ENCODE results near the gene KRT78. TPM values are rescaled to one million over a fixed set of nuclear protein-coding genes. Genes with fewer than 3 reads are reported as not detected.

The KRT78 gene
- total and polyA plus RNA-seq, 8 donors, result 0.73 to 98.0 (median 0.76) TPM; not detected in 5

DNA sequence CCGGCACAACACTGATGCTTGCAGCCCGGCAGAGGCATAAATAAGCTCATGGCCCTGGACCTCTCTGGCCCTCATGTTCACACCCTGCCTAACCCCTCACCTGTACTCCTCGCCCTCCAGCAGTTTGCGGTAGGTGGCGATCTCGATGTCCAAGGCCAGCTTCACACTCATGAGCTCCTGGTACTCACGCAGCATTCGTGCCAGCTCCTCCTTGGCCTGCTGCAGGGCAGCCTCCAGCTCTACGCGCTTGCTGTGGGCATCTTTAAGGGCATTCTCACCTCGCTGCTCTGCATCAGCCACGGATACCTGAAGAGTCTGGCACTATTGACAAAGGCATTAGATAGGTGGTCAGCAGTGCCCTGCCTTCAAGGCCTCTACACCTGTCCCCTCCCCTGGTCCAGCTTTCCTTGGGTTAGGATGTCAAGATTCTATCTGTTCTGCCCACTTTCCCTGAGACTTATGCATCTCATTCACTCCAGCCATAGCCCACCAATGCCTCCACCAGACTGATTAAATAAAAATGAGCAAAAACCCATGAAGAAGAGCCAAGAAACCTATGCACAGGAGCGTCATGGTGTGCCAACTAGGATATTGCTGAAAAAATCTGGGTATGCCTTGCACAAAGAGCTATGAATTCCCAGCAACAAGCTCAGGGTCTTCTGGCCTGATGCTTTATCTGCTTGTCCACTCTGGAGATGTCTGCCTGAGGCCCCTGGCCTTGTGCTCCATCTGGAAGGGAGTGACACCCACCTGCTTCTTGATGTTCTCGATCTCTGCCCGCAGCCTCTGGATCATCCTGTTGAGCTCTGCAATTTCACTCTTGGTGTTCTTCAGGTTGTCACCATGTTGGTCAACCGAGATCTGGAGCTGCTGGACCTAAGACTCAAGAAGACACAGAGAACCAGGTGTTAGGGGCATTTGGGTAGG, 41.0 kb downstream of the KRT78 start:
- H3K36me3 ChIP-seq, result no peaks in the 10 kb centered on the region
- no peak overlapping the region for H3K4me3 ChIP-seq
- H3K27me3 ChIP-seq, result peaks cover 0 to 10% (median 0%) of the 10 kb centered on the region in 3 donors
- no peak overlapping the region for H3K27ac ChIP-seq
- TF ChIP-seq EP300 (IDR thresholded peaks at IDR 0.05) (no peak), POLR2AphosphoS5 (IDR thresholded peaks at IDR 0.05) (no peak), POLR2A (IDR thresholded peaks at IDR 0.05) (no peak)
- TF ChIP-seq, protein P1, sequence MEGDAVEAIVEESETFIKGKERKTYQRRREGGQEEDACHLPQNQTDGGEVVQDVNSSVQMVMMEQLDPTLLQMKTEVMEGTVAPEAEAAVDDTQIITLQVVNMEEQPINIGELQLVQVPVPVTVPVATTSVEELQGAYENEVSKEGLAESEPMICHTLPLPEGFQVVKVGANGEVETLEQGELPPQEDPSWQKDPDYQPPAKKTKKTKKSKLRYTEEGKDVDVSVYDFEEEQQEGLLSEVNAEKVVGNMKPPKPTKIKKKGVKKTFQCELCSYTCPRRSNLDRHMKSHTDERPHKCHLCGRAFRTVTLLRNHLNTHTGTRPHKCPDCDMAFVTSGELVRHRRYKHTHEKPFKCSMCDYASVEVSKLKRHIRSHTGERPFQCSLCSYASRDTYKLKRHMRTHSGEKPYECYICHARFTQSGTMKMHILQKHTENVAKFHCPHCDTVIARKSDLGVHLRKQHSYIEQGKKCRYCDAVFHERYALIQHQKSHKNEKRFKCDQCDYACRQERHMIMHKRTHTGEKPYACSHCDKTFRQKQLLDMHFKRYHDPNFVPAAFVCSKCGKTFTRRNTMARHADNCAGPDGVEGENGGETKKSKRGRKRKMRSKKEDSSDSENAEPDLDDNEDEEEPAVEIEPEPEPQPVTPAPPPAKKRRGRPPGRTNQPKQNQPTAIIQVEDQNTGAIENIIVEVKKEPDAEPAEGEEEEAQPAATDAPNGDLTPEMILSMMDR (IDR thresholded peaks at IDR 0.05), result no peak
- intact Hi-C loops (cut with DNase I; ENCODE audit: low total_unique reads), result no loop called here
- no peaks in the 10 kb centered on the region for H3K9me3 ChIP-seq
- no peak for DNase-seq
- H3K4me1 ChIP-seq, result no peaks in the 10 kb centered on the region
- WGBS, 5 donors, result 84 to 92% (median 89%) methylated on average over 11 to 16 of the region's 16 CpGs

DNA sequence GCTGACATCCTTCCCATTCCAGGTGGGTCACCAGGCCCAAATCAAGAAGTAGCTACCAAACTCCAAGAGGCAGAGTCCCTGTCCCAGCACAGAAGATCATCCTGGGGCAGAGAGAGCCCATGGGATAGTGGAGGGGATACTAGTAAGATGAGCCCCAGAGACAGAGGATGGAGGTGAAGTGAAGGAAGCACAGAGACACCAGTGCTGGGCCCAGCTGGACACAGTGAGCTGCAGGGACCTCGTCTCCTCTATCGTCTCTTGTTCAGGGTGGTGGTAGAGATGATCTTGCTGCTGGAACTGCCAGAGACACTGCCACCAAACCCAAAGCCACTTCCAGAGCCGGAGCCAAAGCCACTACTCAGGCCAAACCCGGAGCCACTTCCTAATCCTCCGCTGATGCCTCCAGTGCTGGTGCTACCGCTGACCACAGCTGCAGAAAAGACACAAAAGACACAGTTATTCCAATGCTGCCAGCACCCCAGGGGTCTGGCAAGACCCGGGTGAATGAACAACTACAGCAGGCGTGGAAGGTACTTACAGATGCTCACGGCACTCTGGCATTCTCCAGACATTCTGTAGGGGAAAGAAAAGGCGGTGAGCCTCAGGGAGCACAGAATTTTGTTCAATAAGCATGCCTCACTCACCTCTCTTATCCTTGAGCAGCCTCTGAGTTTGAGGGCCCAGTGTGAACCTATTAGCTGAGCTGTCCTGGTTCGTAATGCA, 41.8 kb downstream of the KRT78 start:
- no peak overlapping the region for H3K4me3 ChIP-seq
- intact Hi-C loops (cut with DNase I; ENCODE audit: low total_unique reads), result no loop called here
- H3K27ac ChIP-seq, result no peak overlapping the region
- H3K36me3 ChIP-seq, result no peaks in the 10 kb centered on the region
- H3K27me3 ChIP-seq, result peaks cover 0 to 10% (median 0%) of the 10 kb centered on the region in 3 donors
- no peaks in the 10 kb centered on the region for H3K9me3 ChIP-seq
- WGBS, 5 donors, result 83 to 92% (median 85%) methylated on average over 8 to 11 of the region's 11 CpGs
- DNase-seq, result no peak
- no peak for TF ChIP-seq POLR2A (IDR thresholded peaks at IDR 0.05)
- TF ChIP-seq EP300 (IDR thresholded peaks at IDR 0.05), result no peak
- TF ChIP-seq POLR2AphosphoS5 (IDR thresholded peaks at IDR 0.05), result no peak
- TF ChIP-seq, protein P1 (IDR thresholded peaks at IDR 0.05), result no peak
- H3K4me1 ChIP-seq, result no peaks in the 10 kb centered on the region

- Histone ChIP-seq H3K9me3 (no peaks in the 10 kb centered on the region), H3K27me3 (peaks cover 0 to 10% (median 0%) of the 10 kb centered on the region in 3 donors), H3K36me3 (no peaks in the 10 kb centered on the region), H3K4me3 (no peak overlapping the region), H3K4me1 (no peaks in the 10 kb centered on the region), H3K27ac (no peak overlapping the region)
- no peak for DNase-seq
- TF ChIP-seq EP300 (IDR thresholded peaks at IDR 0.05) (no peak), POLR2AphosphoS5 (IDR thresholded peaks at IDR 0.05) (no peak), POLR2A (IDR thresholded peaks at IDR 0.05) (no peak)
- TF ChIP-seq, protein P1 (IDR thresholded peaks at IDR 0.05), result no peak
- 86 to 95% (median 94%) methylated on average over 3 of the region's 3 CpGs for WGBS, 5 donors
- intact Hi-C loops (cut with DNase I; ENCODE audit: low total_unique reads), result no loop called here
These were observed 42.5 kb downstream of the KRT78 start for GRCh38 chr12:52806169-52806811.

DNA sequence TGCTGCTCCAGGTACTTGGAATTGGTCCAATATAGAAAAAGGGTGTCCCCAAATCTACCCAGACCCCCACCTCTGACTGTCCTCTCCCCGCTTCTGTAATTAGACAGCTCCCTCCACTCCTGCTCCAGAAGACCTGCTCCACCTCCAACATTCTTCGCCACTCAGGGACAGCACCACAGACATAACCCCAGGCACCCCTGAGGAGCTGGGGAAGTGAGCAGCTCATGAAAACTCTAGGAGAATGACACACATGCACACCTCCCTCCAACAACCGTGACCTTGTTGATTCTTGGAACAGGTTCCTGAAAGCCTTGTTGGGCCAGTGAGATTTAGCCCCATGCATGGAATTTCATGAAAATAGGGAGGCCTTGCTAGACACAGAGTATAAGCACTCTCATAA, 43.1 kb downstream of the KRT78 start:
- WGBS, 5 donors, result 69 to 78% (median 76%) methylated on average over 3 of the region's 3 CpGs
- Histone ChIP-seq H3K27me3 (peaks cover 0 to 10% (median 0%) of the 10 kb centered on the region in 3 donors), H3K4me3 (no peak overlapping the region), H3K9me3 (no peaks in the 10 kb centered on the region), H3K36me3 (no peaks in the 10 kb centered on the region), H3K27ac (no peak overlapping the region), H3K4me1 (peaks cover 2 to 4% (median 3%) of the 10 kb centered on the region in 4 donors)
- intact Hi-C loops (cut with DNase I; ENCODE audit: low total_unique reads), result no loop called here
- TF ChIP-seq POLR2AphosphoS5 (IDR thresholded peaks at IDR 0.05), result no peak
- TF ChIP-seq EP300 (IDR thresholded peaks at IDR 0.05), result no peak
- no peak for TF ChIP-seq POLR2A (IDR thresholded peaks at IDR 0.05)
- TF ChIP-seq, protein P1 (IDR thresholded peaks at IDR 0.05), result no peak
- DNase-seq, result no peak

Data from stomach (tissue), 9 donors.